Endothelial cell of hepatic sinusoid (primary cell): ENCODE results near the gene FHOD1.

ENCODE experiments used
- in situ Hi-C: cut with HindIII; loops from 2 replicates; pipeline ENCODE4 v1.10.0; 2017; ENCODE audit warnings: low sequenced_read_pairs

The FHOD1 gene

DNA sequence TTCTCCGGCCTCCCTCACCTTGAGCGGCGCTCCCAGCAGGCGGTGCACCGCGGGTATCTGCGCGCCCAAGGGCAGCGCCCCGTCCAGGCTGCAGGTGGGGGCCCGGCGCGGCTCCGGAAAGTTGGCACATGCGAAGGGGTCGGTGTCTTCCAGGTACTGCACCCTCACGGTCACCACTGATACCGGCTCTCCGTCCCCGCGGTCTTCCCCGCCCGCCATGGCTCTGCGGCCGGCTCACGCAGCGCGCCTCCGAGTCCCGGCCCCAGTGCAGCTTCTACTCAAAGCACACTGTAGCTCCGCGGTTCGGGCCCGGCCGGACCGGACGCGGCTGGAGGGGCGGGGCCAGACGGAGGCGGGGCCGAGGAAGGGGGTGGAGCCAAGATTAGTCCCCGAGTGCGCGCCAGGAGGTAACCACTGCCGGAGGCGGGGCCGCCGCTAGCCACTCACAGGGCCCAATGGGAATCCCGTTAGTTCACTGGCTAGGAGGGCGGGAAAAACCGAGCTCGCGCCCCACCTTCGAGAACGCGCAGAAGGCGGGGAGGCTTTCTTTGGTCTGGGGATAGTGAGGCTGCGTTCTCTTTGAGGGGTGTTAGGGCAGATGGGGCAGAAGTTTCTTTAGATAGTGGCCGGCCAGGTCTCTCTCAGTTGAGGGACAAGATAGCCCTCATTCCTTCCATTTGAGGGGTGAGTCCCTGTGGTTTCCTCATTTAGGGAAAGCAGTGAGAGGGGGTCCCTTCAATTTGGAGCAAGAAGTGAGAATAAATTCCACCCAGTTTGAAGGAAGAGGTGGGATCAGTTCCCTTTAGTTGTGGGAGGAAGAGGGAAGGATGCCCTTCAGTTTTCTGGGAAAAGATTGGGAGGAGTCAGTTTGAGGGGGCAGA, at the start of gene FHOD1:
FHOD1 (minus strand) TSS at position 290 of the 881 bp plus-strand sequence; CDS start at position 219, 71 bp downstream.
- in situ Hi-C loops: no loop called here

DNA sequence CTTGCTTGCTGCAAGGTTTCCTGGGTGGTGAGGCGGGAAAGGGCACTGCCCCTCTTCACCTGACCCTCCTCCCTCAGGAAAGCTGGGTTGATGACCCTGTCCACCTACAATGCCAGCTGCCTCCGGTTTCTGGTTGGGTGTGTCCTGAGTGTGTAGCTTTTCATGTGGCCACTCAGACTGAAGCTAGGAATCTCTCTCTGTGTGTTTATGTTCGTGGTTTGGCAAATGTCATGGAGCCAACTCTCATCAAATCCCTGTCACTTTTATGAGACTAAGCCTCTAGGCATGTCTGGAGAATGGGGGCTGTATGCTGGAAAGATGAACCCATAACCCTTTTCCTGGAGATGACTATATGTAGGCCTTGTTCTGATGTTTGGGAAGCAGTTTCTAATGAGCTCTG, 49.1 kb upstream of the FHOD1 start:
- in situ Hi-C loops: no loop called here

DNA sequence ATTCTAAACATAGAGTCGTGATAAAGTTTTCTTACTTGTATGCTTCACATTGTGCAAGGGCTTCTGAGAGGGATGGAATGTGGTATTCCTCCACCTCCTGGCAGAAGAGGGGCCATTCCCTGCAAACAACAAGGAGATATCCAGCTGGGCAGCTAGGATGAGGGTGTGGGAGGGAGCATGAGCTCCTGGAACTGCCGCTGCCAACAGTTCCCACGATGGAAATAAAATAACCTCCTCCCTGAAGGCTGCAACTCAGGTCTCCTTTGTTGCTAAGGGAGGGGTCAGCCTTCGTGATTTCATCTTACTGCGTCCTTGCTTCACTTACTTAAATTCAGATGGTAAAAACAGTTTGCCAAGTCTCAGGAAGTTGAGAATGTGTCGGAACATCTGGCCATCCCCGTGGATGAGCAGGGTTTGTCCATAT, 47.7 kb upstream of the FHOD1 start:
- in situ Hi-C loops: loop anchor here (5.0 kb wide), 1 partner anchor 58 kb away; no protein-coding TSS in a partner anchor

DNA sequence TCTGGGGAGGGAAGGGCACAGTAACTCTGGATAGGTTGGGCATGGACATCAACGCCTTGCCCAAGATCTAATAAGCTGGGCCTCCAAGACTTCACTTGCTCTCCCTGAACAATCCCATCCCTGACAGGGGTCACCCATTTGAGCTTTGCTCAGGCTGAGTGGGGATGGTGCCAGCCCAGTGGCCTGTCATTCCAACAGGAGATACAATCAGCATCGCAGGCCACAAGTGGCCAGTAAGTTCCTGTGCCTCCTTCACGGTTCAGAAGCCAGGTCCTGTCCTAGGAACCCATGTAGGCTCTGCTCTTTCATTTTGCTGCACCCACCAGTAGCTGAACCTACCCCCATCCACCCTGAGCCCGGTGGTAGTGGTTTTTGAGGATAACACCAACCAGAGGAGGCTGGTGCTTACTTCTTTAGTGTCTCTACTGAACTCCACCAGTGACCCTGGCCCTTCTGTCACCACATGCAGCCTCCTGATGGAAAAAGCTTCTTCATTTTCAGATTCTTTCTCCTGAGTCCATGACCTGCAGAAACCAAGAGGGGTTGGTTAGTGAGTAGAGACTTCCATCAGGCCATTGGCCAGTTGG, 47.0 kb upstream of the FHOD1 start:
- in situ Hi-C loops: loop anchor here (5.0 kb wide), 1 partner anchor 57 kb away; no protein-coding TSS in a partner anchor

DNA sequence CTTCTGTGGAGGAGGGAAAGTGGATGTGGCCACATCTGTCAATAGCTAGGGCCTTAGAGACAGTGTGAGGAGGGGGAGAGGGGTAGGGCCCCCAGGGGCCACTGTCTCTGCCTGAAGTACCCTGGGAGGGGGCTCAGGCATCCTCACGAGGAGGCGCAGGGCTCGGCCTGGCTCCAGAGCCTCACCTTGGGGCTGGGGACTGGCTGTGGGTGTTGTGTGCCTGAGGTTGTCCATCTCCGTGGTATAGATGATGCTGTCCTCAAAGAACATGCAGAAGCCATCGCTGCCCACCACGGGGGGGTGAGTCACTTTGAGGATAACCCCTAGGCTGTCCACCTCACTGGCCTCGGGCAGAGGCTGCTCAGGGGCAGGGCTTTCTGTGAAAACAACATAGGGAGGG, 44.2 kb upstream of the FHOD1 start:
- in situ Hi-C loops: loop anchor here (5.0 kb wide), 1 partner anchor 54 kb away; no protein-coding TSS in a partner anchor

DNA sequence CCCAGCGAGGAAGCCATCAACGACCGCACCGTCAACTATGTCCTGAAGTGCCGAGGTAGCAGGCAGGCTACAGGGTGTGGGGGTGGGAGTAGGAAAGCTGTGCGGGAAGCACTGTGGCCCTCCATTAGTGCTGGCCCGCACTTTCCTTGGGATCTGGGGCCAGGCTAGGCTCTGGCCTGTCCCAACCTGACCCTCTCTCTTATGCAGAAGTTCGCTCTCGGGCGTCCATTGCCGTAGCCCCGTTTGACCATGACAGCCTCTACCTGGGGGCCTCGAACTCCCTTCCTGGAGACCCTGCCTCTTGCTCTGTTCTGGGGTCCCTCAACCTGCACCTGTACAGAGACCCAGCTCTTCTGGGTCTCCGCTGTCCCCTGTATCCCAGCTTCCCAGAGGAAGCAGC, 40.7 kb upstream of the FHOD1 start:
- in situ Hi-C loops: no loop called here

DNA sequence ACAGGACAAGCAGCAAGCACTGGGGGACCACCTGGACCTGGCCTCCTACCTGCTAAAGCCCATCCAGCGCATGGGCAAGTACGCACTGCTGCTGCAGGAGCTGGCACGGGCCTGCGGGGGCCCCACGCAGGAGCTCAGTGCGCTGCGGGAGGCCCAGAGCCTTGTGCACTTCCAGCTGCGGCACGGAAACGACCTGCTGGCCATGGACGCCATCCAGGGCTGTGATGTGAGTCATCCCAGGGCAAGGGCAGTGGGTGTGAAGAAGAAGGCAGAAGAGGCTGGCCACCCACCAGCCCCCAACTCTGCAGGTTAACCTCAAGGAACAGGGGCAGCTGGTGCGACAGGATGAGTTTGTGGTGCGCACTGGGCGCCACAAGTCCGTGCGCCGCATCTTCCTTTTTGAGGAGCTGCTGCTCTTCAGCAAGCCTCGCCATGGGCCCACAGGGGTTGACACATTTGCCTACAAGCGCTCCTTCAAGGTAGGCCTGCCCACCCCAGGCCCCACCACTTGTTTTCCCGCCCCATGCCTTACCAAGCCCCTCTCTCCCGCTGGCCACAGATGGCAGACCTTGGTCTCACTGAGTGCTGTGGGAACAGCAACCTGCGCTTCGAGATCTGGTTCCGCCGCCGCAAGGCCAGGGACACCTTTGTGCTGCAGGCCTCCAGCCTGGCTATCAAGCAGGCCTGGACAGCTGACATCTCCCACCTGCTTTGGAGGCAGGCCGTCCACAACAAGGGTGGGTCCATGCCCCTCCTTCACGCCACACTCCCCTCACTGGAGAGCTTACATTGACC, 39.4 kb upstream of the FHOD1 start:
- in situ Hi-C loops: no loop called here

DNA sequence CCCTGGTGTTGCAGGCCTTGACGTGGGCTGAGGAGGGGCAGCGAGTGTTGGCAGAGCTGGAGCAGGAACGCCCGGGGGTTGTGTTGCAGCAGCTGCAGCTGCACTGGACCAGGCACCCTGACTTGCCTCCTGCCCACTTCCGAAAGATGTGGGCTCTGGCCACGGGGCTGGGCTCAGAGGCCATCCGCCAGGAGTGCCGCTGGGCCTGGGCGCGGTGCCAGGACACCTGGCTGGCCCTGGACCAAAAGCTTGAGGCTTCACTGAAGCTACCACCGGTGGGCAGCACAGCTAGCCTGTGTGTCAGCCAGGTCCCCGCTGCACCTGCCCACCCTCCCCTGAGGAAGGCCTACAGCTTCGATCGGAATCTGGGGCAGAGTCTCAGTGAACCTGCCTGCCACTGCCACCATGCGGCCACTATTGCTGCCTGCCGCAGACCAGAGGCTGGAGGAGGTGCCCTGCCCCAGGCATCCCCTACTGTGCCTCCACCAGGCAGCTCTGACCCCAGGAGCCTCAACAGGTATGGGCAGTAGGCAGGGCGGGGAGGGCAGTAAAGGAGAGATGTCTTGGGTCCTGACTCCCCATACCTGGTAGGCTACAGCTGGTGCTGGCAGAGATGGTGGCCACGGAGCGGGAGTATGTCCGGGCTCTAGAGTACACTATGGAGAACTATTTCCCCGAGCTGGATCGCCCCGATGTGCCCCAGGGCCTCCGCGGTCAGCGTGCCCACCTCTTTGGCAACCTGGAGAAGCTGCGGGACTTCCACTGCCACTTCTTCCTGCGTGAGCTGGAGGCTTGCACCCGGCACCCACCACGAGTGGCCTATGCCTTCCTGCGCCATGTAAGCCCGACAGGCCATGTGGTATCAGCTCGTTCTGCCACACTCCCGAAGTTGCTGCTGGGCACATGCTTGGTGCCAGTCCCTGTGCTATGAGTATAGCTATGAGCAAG, 37.7 kb upstream of the FHOD1 start:
- in situ Hi-C loops: loop anchor here (5.0 kb wide), 1 partner anchor 37 kb away; no protein-coding TSS in a partner anchor

DNA sequence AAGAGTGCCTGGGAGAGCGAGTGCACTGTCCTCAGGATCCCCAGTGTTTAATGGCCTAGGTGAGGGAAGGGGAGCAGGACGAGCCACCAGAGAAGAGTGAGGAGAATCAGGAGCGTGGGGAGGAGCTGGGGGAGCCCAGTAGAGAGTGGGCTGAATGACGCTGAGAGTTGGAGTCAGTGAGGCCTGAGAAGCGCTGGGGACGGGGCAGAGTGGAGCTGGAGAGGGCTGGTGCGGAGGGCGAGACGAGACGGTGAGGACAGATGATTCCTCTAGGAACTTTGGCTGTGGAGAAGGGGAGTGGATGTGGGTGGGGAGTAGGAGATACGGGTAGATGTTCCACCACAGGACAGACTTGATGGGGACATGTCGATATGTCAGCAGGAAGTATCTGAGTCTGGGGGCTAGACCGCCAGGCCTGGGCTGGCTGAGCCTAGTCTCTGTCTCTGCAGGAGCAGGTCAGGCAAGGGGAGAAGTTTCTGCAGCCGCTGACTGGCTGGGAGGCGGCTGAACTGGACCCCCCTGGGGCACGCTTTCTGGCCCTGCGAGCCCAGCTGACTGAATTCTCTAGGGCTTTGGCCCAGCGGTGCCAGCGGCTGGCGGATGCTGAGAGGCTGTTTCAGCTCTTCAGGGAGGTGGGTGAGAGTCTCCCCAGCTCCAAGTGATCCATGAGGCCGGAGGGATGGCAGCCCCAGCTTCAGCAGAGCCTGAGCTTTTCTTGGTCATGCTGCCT, 36.7 kb upstream of the FHOD1 start:
- in situ Hi-C loops: loop anchor here (5.0 kb wide), 1 partner anchor 38 kb away; no protein-coding TSS in a partner anchor

DNA sequence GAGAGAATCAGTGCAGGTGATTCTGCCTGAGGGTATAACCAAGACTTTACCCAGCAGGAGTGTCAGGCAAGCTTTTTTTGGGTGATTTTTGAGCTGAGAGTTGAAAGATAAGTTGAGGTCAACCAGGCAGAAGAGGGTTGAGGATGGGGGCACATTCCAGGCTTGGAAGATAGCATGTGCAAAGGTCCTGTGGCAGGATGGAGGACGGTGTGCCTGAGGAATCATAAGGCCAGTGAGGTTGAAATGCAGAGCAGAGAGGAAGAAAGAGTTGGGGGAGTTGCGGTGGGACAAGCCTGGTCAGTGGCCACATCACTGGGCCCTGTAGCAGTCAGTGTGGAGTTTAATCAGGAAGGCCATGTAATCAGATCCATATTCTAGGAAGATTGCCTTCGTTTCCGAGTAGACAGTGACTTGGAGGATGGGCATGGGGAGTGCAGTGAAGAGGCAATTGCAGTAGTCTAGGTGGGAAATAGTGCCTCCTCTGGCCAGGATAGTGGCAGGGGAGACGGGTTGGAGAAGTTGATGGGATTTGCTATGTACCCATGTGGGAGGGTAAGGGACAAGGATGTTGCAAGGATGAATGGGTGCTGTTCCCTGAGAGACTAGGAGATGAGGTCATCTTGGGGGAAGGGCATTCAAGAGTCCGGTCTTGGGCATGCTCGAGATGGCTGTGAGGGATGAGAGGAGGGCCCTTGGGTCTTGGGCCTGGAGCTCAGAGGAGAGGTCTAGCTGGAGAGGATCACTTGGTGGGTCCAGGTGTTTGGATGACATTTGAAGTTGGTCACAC, 36.0 kb upstream of the FHOD1 start:
- in situ Hi-C loops: loop anchor here (5.0 kb wide), 1 partner anchor 39 kb away; no protein-coding TSS in a partner anchor

DNA sequence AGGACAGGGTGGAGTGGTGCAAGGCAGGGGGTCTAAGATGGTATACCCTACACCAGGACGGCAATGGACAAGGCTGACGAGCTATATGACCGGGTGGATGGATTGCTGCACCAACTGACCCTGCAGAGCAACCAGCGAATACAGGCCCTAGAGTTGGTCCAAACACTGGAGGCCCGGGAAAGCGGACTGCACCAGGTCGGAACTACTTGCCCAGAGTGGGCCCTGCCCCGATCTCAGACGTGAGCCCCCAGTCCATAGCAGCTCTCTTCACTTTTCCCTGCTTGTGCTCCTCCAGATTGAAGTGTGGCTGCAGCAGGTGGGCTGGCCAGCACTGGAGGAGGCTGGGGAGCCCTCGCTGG, 35.1 kb upstream of the FHOD1 start:
- in situ Hi-C loops: loop anchor here (5.0 kb wide), 1 partner anchor 40 kb away; no protein-coding TSS in a partner anchor

DNA sequence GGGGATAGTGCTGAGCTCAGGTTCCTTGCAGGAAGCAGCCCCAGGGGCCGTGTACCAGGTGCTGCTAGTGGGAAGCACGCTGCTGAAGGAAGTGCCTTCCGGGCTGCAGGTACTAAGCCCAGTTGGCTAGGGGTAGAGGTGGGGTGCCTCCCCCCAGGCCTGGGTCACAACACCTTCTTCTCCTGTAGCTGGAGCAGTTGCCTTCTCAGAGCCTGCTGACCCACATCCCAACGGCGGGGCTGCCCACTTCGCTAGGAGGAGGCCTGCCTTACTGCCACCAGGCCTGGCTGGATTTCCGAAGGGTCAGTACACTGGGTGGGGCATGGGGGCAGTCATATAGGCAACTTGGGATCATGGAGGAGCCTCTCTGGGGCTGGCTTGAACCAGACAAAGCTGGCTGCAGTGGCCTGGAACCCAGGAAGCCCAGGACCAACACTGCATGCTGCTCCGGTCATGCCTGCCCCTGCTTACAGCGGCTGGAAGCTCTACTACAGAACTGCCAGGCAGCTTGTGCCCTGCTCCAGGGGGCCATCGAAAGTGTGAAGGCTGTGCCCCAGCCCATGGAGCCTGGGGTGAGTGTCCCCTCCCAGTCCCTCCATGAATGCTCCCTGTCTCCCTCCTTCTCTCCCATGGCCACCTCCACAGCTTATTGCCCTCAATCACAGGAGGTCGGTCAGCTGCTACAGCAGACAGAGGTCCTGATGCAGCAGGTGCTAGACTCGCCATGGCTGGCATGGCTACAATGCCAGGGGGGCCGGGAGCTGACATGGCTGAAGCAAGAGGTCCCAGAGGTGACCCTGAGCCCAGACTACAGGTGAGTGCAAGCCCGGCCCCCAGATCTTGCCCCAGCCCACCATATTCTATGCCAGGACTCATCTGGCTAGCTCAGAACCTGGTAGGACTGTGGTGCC, 34.5 kb upstream of the FHOD1 start:
- in situ Hi-C loops: loop anchor here (5.0 kb wide), 1 partner anchor 41 kb away; no protein-coding TSS in a partner anchor

DNA sequence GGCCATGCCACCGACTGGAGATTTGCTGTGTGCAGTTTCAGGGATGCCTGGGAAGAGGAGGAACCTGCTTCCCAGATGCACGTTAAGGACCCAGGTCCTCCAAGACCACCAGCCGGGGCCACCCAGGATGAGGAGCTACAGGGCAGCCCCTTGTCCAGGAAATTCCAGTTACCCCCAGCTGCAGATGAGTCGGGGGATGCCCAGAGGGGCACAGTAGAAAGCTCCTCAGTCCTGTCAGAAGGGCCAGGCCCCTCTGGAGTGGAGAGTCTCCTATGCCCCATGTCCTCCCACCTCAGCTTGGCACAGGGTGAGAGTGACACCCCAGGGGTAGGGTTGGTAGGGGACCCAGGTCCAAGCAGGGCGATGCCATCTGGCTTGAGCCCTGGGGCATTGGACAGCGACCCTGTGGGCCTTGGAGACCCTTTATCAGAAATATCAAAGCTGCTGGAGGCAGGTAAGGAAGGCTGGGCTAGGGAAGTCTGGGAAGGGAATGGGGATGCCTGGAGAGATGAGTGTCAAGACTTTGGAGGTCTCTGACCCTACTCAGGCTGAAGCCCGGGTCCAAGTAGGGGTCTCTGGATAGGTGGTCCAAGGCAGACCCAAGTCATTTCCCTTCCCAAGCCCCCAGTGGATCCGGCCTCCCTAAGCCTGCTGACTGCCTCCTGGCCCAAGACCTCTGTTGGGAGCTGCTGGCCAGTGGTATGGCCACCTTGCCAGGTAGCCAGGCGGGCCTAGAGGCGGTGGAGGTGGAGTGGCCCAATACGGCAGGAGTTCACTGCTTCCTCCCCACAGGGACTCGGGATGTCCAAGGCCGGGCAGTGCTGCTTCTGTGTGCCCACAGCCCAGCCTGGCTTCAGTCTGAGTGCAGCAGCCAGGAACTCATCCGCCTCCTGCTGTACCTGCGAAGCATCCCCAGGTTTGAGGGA, 33.1 kb upstream of the FHOD1 start:
- in situ Hi-C loops: loop anchor here (5.0 kb wide), 1 partner anchor 42 kb away; no protein-coding TSS in a partner anchor

DNA sequence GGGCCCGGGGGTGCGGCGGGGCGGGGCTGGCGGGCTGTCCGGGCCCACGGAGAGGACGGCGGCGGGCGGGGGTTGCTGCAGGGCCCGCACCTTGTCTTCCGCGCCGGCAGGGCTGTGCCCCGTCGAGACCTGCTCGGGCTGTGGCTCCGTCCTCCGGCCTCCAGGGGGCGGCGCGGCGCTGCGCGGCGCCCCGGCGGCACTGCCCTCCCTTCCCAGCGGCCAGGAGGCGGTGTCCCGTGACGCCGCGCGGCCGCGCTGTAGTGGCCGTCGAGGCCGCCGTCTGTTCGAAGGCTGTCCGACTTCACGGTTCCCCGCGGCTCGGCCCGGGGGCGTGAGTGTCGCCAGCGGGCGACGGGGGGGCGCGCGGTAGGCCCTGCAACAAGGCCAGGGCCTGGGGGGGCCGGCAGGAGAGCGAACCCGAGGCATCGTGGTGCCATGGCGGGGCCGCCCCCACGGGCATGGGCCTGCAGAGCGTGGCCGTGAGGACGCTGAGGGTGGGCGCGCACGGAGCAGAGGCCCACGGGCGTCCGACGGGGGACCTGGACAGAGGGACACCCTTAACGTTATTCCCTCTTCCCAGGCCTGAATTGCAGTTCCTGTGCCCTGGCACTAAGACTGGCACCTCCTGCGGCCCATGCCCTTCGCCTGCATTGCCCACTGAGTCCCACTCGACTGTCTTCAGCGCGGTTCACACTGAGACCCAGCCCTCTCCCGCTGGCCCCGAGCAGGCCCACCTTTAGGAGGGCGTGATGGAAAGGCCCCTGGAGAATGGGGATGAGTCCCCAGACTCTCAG, 32.2 kb upstream of the FHOD1 start, which contains the start of gene PLEKHG4:
PLEKHG4 (plus strand) TSS at position 237 of the 794 bp plus-strand sequence; CDS start at position 750, 513 bp downstream.
- in situ Hi-C loops: loop anchor here (5.0 kb wide), 1 partner anchor 43 kb away; no protein-coding TSS in a partner anchor

DNA sequence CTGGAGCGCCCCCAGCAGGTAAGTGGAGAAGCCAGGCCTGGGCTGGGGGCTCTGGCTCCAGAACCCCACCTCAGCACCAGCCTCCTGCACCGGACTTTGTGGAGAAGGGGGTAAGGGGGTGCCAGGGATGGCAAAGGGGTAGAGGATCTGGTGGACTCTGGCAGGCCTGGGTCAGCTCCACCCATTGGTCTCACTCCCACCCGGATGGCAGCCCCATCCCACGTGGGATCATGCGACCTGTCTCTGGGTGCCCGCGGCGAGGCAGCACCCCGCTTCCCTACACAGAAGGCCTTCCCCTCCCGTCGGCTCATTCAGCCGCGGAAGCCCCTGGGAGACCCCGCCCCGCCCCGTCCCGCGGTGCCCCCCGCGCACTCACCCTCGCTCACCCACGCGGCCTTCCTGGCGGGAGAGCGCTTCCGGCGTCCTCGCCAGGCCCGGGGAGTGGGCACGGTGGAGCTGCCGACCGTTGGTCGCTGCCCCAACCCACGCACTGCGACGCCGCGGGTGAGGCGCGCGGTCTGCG, 31.6 kb upstream of the FHOD1 start:
- in situ Hi-C loops: no loop called here
